K562 (cell line): Measurements from ENCODE around the gene P2RX1. TPM values are rescaled to one million over a fixed set of nuclear protein-coding genes. Genes with fewer than 3 reads are reported as not detected.

Source experiments
- ATAC-seq: fragments of 200-7000 bp; cut with Tn5 transposase; 3 replicates; pipeline ENCODE4 v1.9.1; 2020; ENCODE audit warnings: moderate library complexity
- BruUV-seq: library from RNA; stranded (reverse); fragments of 400-500 nt; replicated peaks from 2 replicates; lab custom pipeline; 2021; lab: Mats Ljungman, UMichigan
- CTCF ChIA-PET: fragments of 300-600 bp; formaldehyde crosslinking; extraction: SDS; loops from one replicate; lab custom pipeline; 2021; ENCODE audit warnings: low intra/inter-chr PET ratio; lab: Yijun Ruan, JAX
- POLR2A ChIA-PET: fragments of 300-600, 350-650 bp; sonication (Branson Sonifier 250); formaldehyde crosslinking; extraction: SDS; loops from one replicate; lab custom pipeline; 2021; ENCODE audit warnings: antibody characterized with exemption, inconsistent platforms; lab: Yijun Ruan, JAX
- DNase-seq, 4 experiments: peaks; one replicate each; pipeline versions ENCODE4 v3.0.0 to v3.0.0-alpha.2; 2011 to 2018; ENCODE audit warnings: low spot score in 3 of 4, mixed read lengths in 3 of 4; ENCODE audit errors: extremely low read depth in 1 of 4
- FAIRE-seq: peaks from 2 replicates; lab custom pipeline; 2011; peaks lifted over from hg19 to GRCh38; lab: Jason Lieb, UNC
- H2AFZ ChIP-seq: 2 replicates; pipeline ENCODE4 v1.6.0; 2011; ENCODE audit warnings: low read depth, low read length, control low read depth, inconsistent platforms
- H3K27ac ChIP-seq: fragments of 200-600 bp; 3 replicates; pipeline ENCODE4 v1.8.0; 2011; ENCODE audit warnings: low read depth, mild to moderate bottlenecking, control low read depth, inconsistent platforms, low read length, moderate library complexity, mixed read lengths; ENCODE audit errors: extremely low read depth
- H3K27me3 ChIP-seq, 2 experiments: fragments of 300-600 bp in 1 of 2; 2 replicates in 1 of 2; 3 replicates in 1 of 2; pipeline versions ENCODE4 v1.6.0 to v1.8.0; 2011; ENCODE audit warnings: inconsistent platforms in 2 of 2, low read length in 2 of 2, mild to moderate bottlenecking in 1 of 2, mixed read lengths in 1 of 2, moderate library complexity in 1 of 2; ENCODE audit not compliant: control insufficient read depth in 2 of 2, insufficient read depth in 2 of 2
- H3K36me3 ChIP-seq: fragments of 300-600 bp; 3 replicates; pipeline ENCODE4 v1.8.0; 2011; ENCODE audit warnings: mild to moderate bottlenecking, low read length, inconsistent platforms; ENCODE audit not compliant: control insufficient read depth, insufficient read depth
- H3K4me1 ChIP-seq, 2 experiments: fragments of 200-600 bp in 1 of 2; replicated peaks in 1 of 2; 2 replicates in 1 of 2; 3 replicates in 1 of 2; pipeline versions ENCODE4 v1.5.1 to v1.8.0; 2011; ENCODE audit warnings: inconsistent platforms in 2 of 2, low read length in 2 of 2, mild to moderate bottlenecking in 1 of 2, mixed read lengths in 1 of 2, moderate library complexity in 1 of 2; ENCODE audit not compliant: control insufficient read depth in 2 of 2, insufficient read depth in 2 of 2
- H3K4me2 ChIP-seq: 2 replicates; pipeline ENCODE4 v1.6.1; 2011; ENCODE audit warnings: low read length, control low read depth, inconsistent platforms, mixed read lengths; ENCODE audit not compliant: insufficient read depth
- H3K4me3 ChIP-seq: fragments of 200-600 bp; sonication (generic), shearing (Covaris generic); 2 replicates; pipeline ENCODE4 v1.5.1; 2016; ENCODE audit warnings: control low read depth, inconsistent platforms
- H3K79me2 ChIP-seq: fragments of 200-600 bp; 3 replicates; pipeline ENCODE4 v1.8.0; 2011; ENCODE audit warnings: low read length, inconsistent platforms; ENCODE audit not compliant: control insufficient read depth, insufficient read depth
- H3K9ac ChIP-seq, 2 experiments: 2 replicates each; pipeline versions ENCODE4 v1.6.0 to v1.6.1; 2011; ENCODE audit warnings: low read depth in 2 of 2, low read length in 2 of 2, control low read depth in 1 of 2, inconsistent platforms in 1 of 2, mild to moderate bottlenecking in 1 of 2, mixed read lengths in 1 of 2; ENCODE audit not compliant: insufficient read depth in 1 of 2
- H3K9me1 ChIP-seq: one replicate; pipeline ENCODE4 v1.6.0; 2011; ENCODE audit warnings: inconsistent platforms, mild to moderate bottlenecking, low read length, moderate library complexity; ENCODE audit not compliant: control insufficient read depth, insufficient read depth
- H3K9me3 ChIP-seq: replicated peaks from 2 replicates; pipeline ENCODE4 v1.5.1; 2011; ENCODE audit warnings: low read depth, low read length, inconsistent platforms; ENCODE audit not compliant: control insufficient read depth, insufficient read depth
- H4K20me1 ChIP-seq: replicated peaks from 2 replicates; pipeline ENCODE4 v1.6.1; 2011; ENCODE audit warnings: low read length, inconsistent platforms, mixed read lengths; ENCODE audit not compliant: control insufficient read depth, insufficient read depth
- C11orf30 ChIP-seq: fragments of 450-650 bp; IDR thresholded peaks from 2 replicates; pipeline ENCODE4 v1.6.1; 2016; ENCODE audit warnings: low read depth, mild to moderate bottlenecking
- CBX5 ChIP-seq: IDR thresholded peaks from 2 replicates; pipeline ENCODE4 v1.6.1; 2014; ENCODE audit warnings: low read depth, borderline replicate concordance
- CHD4 ChIP-seq: fragments of 200-600 bp; sonication (generic); IDR thresholded peaks from 3 replicates; pipeline ENCODE4 v1.6.1; 2012; ENCODE audit warnings: low read depth, mild to moderate bottlenecking, mixed read lengths, low read length, inconsistent platforms; ENCODE audit not compliant: insufficient read depth, insufficient replicate concordance, poor library complexity, severe bottlenecking
- ESRRB ChIP-seq: fragments of 250-450 bp; sonication (Bioruptor Pico); IDR thresholded peaks from 2 replicates; pipeline ENCODE4 v1.5.0; 2020; ENCODE audit warnings: mild to moderate bottlenecking, moderate library complexity, borderline replicate concordance
- FOXJ3 ChIP-seq: sonication (generic); formaldehyde crosslinking; IDR thresholded peaks from 2 replicates; pipeline ENCODE4 v1.4.0; 2020; ENCODE audit warnings: mild to moderate bottlenecking, missing genetic modification reagents
- FOXP4 ChIP-seq: sonication (generic); formaldehyde crosslinking; IDR thresholded peaks from 2 replicates; pipeline ENCODE4 v1.8.0; 2022; ENCODE audit warnings: mild to moderate bottlenecking, missing genetic modification reagents, borderline replicate concordance
- KAT2B ChIP-seq: IDR thresholded peaks from one replicate; pipeline ENCODE4 v1.6.1; 2012; ENCODE audit warnings: low read depth, mild to moderate bottlenecking, control low read depth, inconsistent platforms, low read length, moderate library complexity
- MAFK ChIP-seq: IDR thresholded peaks from 2 replicates; pipeline ENCODE4 v1.6.1; 2011; ENCODE audit warnings: low read length, improper control_type of control experiment
- SAFB ChIP-seq: fragments of 200-400 bp; formaldehyde crosslinking; IDR thresholded peaks from 2 replicates; pipeline ENCODE4 v1.6.1; 2017; ENCODE audit warnings: low read depth, low read length, borderline replicate concordance
- TCF3 ChIP-seq: sonication (generic); formaldehyde crosslinking; IDR thresholded peaks from 2 replicates; pipeline ENCODE4 v1.4.0; 2020; ENCODE audit warnings: mild to moderate bottlenecking, missing genetic modification reagents
- ZNF316 ChIP-seq: fragments of 450-650 bp; IDR thresholded peaks from 2 replicates; pipeline ENCODE4 v1.6.1; 2016
- ZNF398 ChIP-seq: fragments of 250-450 bp; sonication (Bioruptor Pico); IDR thresholded peaks from 2 replicates; pipeline ENCODE4 v1.8.0; 2021; ENCODE audit warnings: moderate library complexity, mild to moderate bottlenecking, inconsistent platforms
- ZNF444 ChIP-seq: fragments of 250-450 bp; sonication (Bioruptor Pico); IDR thresholded peaks from 2 replicates; pipeline ENCODE4 v1.4.0; 2020; ENCODE audit warnings: mild to moderate bottlenecking, moderate library complexity
- ZNF518B ChIP-seq: fragments of 250-450 bp; sonication (Bioruptor Pico); IDR thresholded peaks from 2 replicates; pipeline ENCODE4 v1.5.0; 2021; ENCODE audit warnings: mild to moderate bottlenecking, moderate library complexity
- ZNF75A ChIP-seq: fragments of 450-650 bp; formaldehyde crosslinking; IDR thresholded peaks from 2 replicates; pipeline ENCODE4 v1.4.0; 2020; ENCODE audit warnings: mild to moderate bottlenecking
- WGBS: fragments of 100-300 bp; shearing (Covaris generic); methylation state at CpG from one replicate; pipeline ENCODE4 v1.1.6; 2016; ENCODE audit warnings: low coverage, mixed read lengths; ENCODE audit not compliant: insufficient coverage; ENCODE audit errors: missing lambda C conversion rate; 5-methylcytosine and 5-hydroxymethylcytosine counted together
- in situ Hi-C: fragments of 300-500 bp; cut with MboI; formaldehyde crosslinking; loops from 4 replicates; pipeline ENCODE4 v1.15.0; 2018; ENCODE audit warnings: inconsistent platforms, mixed read lengths
- intact Hi-C: fragments of 100-400 bp; cut with micrococcal nuclease; formaldehyde crosslinking; loops from 2 replicates; pipeline ENCODE4 v1.14.2; 2022
- polyA plus RNA-seq, 8 experiments: library from polyadenylated mRNA; depleted of rRNA in 4 of 8; stranded (reverse) in 5 of 8; unstranded in 3 of 8; fragments of >200 nt; fragmentation: Nextera tagmentation in 2 of 8; fragmentation: Illumina TruSeq in 1 of 8; extraction: Ambion mirVana in 2 of 8; extraction: Trizol in 1 of 8; gene quantifications; 2 replicates each; pipeline versions ENCODE4 v1.2.1 to v1.2.3, GENCODE V29; 2011 to 2014; ENCODE audit warnings: inconsistent platforms in 1 of 8, missing spikeins in 1 of 8
- total RNA-seq, 7 experiments: library from RNA; depleted of rRNA in 6 of 7; stranded (reverse); fragments of >200 nt in 6 of 7; fragmentation: Illumina TruSeq in 2 of 7; extraction: Trizol in 2 of 7; gene quantifications; 2 replicates each; pipeline versions ENCODE4 v1.2.1 to v1.2.3, GENCODE V29; 2011 to 2021; ENCODE audit warnings: low replicate concordance in 1 of 7

The P2RX1 gene
- total and polyA plus RNA-seq, 9 of the 15 experiments (the other 6 are each of a cell fraction or from before 2014, with no cell fraction given): 0.27 to 20.3 (median 10.3) TPM

GRCh38 chr17:3865176-3865575 lies 51.1 kb downstream of the P2RX1 start:
- POLR2A ChIA-PET: no interaction called here
- Histone ChIP-seq H3K9me1 (no peaks in the 10 kb centered on the region), H4K20me1 (no peaks in the 10 kb centered on the region), H3K27ac (no peak overlapping the region), H3K4me3 (no peak overlapping the region), H3K9me3 (no peaks in the 10 kb centered on the region), H3K4me2 (no peak overlapping the region), H3K79me2 (no peaks in the 10 kb centered on the region), H3K27me3 (no peaks in the 10 kb centered on the region), H3K36me3 (peaks cover 14% of the 10 kb centered on the region; the same call in 2 of the 3 replicates), H3K9ac (no peak overlapping the region), H2AFZ (no peak overlapping the region), H3K4me1 (peaks cover 0 to 13% of the 10 kb centered on the region in 2 experiments; a peak in 2 of 5 replicates)
- WGBS: 83% methylated on average over 8 of the region's 8 CpGs
- CTCF ChIA-PET: interaction anchor here (1.7 kb wide), 1 partner anchor 48 kb away, joined by 3 read pairs; no protein-coding TSS in a partner anchor
- in situ Hi-C loops: no loop called here
- intact Hi-C loops: no loop called here
- FAIRE-seq (no peak), ATAC-seq (no peak), DNase-seq (no peak)
- no TSS peak for BruUV-seq
- TF ChIP-seq ZNF518B (CRISPR knock-in tag): no peak
- TF ChIP-seq ZNF444: no peak
- TF ChIP-seq MAFK: peak; percentile 37
- no peak for TF ChIP-seq KAT2B
- TF ChIP-seq SAFB: no peak
- no peak for TF ChIP-seq ZNF75A (CRISPR knock-in tag)
- TF ChIP-seq FOXP4 (CRISPR knock-in tag): no peak
- TF ChIP-seq TCF3 (CRISPR knock-in tag): no peak
- TF ChIP-seq CHD4: no peak
- no peak for TF ChIP-seq FOXJ3 (CRISPR knock-in tag)
- TF ChIP-seq ZNF316: peak; percentile 54; the same call in 1 of the 2 replicates
- TF ChIP-seq ESRRB (CRISPR knock-in tag): no peak
- TF ChIP-seq ZNF398 (CRISPR knock-in tag): no peak
- TF ChIP-seq C11orf30: peak; percentile 55; the same call in 1 of the 2 replicates
- no peak for TF ChIP-seq CBX5
